Lower leg skin (tissue), 3 donors: Measurements from ENCODE around the gene FRMD1.

Experiments
- POLR2A ChIP-seq, 2 donors: fragments of 450-650 bp; IDR thresholded peaks; one replicate each; pipeline ENCODE4 v1.6.1; 2016 to 2017; ENCODE audit warnings: antibody characterized with exemption in 2 of 2, mild to moderate bottlenecking in 1 of 2, moderate library complexity in 1 of 2
- TF ChIP-seq, protein P1 (sequence below), 3 donors: fragments of 450-650 bp; IDR thresholded peaks; one replicate each; pipeline ENCODE4 v1.5.1; 2016; ENCODE audit warnings: antibody characterized with exemption in 3 of 3, mild to moderate bottlenecking in 3 of 3, moderate library complexity in 2 of 3

- TF ChIP-seq, protein P1, sequence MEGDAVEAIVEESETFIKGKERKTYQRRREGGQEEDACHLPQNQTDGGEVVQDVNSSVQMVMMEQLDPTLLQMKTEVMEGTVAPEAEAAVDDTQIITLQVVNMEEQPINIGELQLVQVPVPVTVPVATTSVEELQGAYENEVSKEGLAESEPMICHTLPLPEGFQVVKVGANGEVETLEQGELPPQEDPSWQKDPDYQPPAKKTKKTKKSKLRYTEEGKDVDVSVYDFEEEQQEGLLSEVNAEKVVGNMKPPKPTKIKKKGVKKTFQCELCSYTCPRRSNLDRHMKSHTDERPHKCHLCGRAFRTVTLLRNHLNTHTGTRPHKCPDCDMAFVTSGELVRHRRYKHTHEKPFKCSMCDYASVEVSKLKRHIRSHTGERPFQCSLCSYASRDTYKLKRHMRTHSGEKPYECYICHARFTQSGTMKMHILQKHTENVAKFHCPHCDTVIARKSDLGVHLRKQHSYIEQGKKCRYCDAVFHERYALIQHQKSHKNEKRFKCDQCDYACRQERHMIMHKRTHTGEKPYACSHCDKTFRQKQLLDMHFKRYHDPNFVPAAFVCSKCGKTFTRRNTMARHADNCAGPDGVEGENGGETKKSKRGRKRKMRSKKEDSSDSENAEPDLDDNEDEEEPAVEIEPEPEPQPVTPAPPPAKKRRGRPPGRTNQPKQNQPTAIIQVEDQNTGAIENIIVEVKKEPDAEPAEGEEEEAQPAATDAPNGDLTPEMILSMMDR (IDR thresholded peaks at IDR 0.05) = no peak
- TF ChIP-seq POLR2A (IDR thresholded peaks at IDR 0.05) = no peak
Observed at GRCh38 chr6:168025831-168026710, 52.9 kb downstream of the FRMD1 start.
